22Rv1 (cell line): ENCODE results near the gene HOXD10.

Source experiments
- CTCF ChIP-seq: fragments of 450-650 bp; IDR thresholded peaks from 2 replicates; pipeline ENCODE4 v1.5.1; 2017; ENCODE audit warnings: mild to moderate bottlenecking
- ZFX ChIP-seq: fragments of 450-650 bp; IDR thresholded peaks from 2 replicates; pipeline ENCODE4 v1.6.1; 2017; ENCODE audit warnings: antibody characterized with exemption, borderline replicate concordance

GRCh38 chr2:176068419-176068832 is 48.2 kb upstream of the HOXD10 start:
- TF ChIP-seq CTCF (no peak), ZFX (no peak)
